Endothelial cell of umbilical vein (primary cell): Measurements from ENCODE around the gene DLST. TPM values are rescaled to one million over a fixed set of nuclear protein-coding genes. Genes with fewer than 3 reads are reported as not detected.

ENCODE experiments used
- BruUV-seq: library from RNA; stranded (reverse); fragments of 400-500 nt; replicated peaks from 2 replicates; lab custom pipeline; 2021; lab: Mats Ljungman, UMichigan
- CTCF ChIA-PET: fragments of 300-600, 350-600 bp; sonication (Branson Sonifier 250); formaldehyde crosslinking; loops from one replicate; lab custom pipeline; 2021; ENCODE audit warnings: antibody characterized with exemption, inconsistent platforms; lab: Charles Lee
- POLR2A ChIA-PET: fragments of 300-600, 350-600 bp; sonication (Branson Sonifier 250); formaldehyde crosslinking; loops from one replicate; lab custom pipeline; 2021; ENCODE audit warnings: antibody characterized with exemption, inconsistent platforms; lab: Charles Lee
- DNase-seq: peaks from one replicate; pipeline ENCODE4 v3.0.0-alpha.2; 2011; ENCODE audit warnings: low read depth, low spot score
- FAIRE-seq: peaks from 2 replicates; lab custom pipeline; 2011; peaks lifted over from hg19 to GRCh38; lab: Jason Lieb, UNC
- H2AFZ ChIP-seq: 2 replicates; pipeline ENCODE4 v1.6.0; 2012; ENCODE audit warnings: low read depth, low read length, control low read depth, inconsistent platforms
- H3K27ac ChIP-seq: 2 replicates; pipeline ENCODE4 v1.5.1; 2011; ENCODE audit warnings: low read depth, mild to moderate bottlenecking, control low read depth, low read length, moderate library complexity; ENCODE audit not compliant: insufficient read depth
- H3K27me3 ChIP-seq, 2 experiments: 2 replicates each; pipeline versions ENCODE4 v1.6.0 to v1.6.1; 2011; ENCODE audit warnings: low read length in 2 of 2, mixed read lengths in 1 of 2; ENCODE audit not compliant: control insufficient read depth in 2 of 2, insufficient read depth in 2 of 2
- H3K36me3 ChIP-seq, 2 experiments: 2 replicates in 1 of 2; 3 replicates in 1 of 2; pipeline ENCODE4 v1.5.1; 2011; ENCODE audit warnings: low read length in 2 of 2, mild to moderate bottlenecking in 1 of 2, moderate library complexity in 1 of 2; ENCODE audit not compliant: control insufficient read depth in 2 of 2, insufficient read depth in 2 of 2; ENCODE audit errors: extremely low read depth in 1 of 2
- H3K4me1 ChIP-seq: 3 replicates; pipeline ENCODE4 v1.5.1; 2011; ENCODE audit warnings: mild to moderate bottlenecking, low read length; ENCODE audit not compliant: control insufficient read depth, insufficient read depth; ENCODE audit errors: extremely low read depth
- H3K4me2 ChIP-seq: 2 replicates; pipeline ENCODE4 v1.6.1; 2011; ENCODE audit warnings: low read length, control low read depth, mixed read lengths; ENCODE audit not compliant: insufficient read depth
- H3K4me3 ChIP-seq, 3 experiments: fragments of 200-600 bp in 1 of 3; sonication (generic), shearing (Covaris generic) in 1 of 3; replicated peaks in 1 of 3; 2 replicates each; pipeline ENCODE4 v1.5.1; 2011 to 2016; ENCODE audit warnings: control low read depth in 3 of 3, low read length in 3 of 3, mild to moderate bottlenecking in 2 of 3, inconsistent platforms in 1 of 3, low read depth in 1 of 3, moderate library complexity in 1 of 3; ENCODE audit not compliant: insufficient read depth in 1 of 3
- H3K79me2 ChIP-seq: 2 replicates; pipeline ENCODE4 v1.6.0; 2012; ENCODE audit warnings: low read length, inconsistent platforms; ENCODE audit not compliant: control insufficient read depth, insufficient read depth
- H3K9ac ChIP-seq: replicated peaks from 2 replicates; pipeline ENCODE3; 2011; ENCODE audit warnings: low read length, control low read depth; ENCODE audit not compliant: insufficient read depth; ENCODE audit errors: extremely low read depth
- H3K9me1 ChIP-seq: replicated peaks from 3 replicates; pipeline ENCODE4 v1.6.0; 2011; ENCODE audit warnings: mild to moderate bottlenecking, low read length; ENCODE audit not compliant: control insufficient read depth, insufficient read depth; ENCODE audit errors: extremely low read depth
- H3K9me3 ChIP-seq: replicated peaks from 2 replicates; pipeline ENCODE4 v1.5.1; 2012; ENCODE audit warnings: low read length, inconsistent platforms; ENCODE audit not compliant: control insufficient read depth, insufficient read depth
- H4K20me1 ChIP-seq: replicated peaks from 2 replicates; pipeline ENCODE3; 2011; ENCODE audit warnings: mild to moderate bottlenecking, low read length; ENCODE audit not compliant: control insufficient read depth, insufficient read depth; ENCODE audit errors: extremely low read depth
- CTCF ChIP-seq, 2 donors: IDR thresholded peaks; 1 replicate in 1 of 2; 2 replicates in 1 of 2; pipeline ENCODE4 v1.5.1; 2011; ENCODE audit warnings: low read length in 2 of 2, mild to moderate bottlenecking in 2 of 2, moderate library complexity in 2 of 2, control low read depth in 1 of 2, inconsistent platforms in 1 of 2, low read depth in 1 of 2; ENCODE audit not compliant: insufficient read depth in 1 of 2; ENCODE audit errors: extremely low read depth in 1 of 2
- EZH2 ChIP-seq: IDR thresholded peaks from 2 replicates; pipeline ENCODE4 v1.6.1; 2012; ENCODE audit warnings: borderline replicate concordance, low read depth, mild to moderate bottlenecking, moderate library complexity, low read length, inconsistent platforms; ENCODE audit not compliant: severe bottlenecking
- FOS ChIP-seq: IDR thresholded peaks from 2 replicates; pipeline ENCODE4 v1.6.1; 2011; ENCODE audit warnings: mild to moderate bottlenecking, low read length, moderate library complexity, borderline replicate concordance; ENCODE audit not compliant: insufficient read depth
- GATA2 ChIP-seq: IDR thresholded peaks from 2 replicates; pipeline ENCODE4 v1.7.0; 2011; ENCODE audit warnings: low read depth, mild to moderate bottlenecking, moderate library complexity, mixed read lengths, low read length; ENCODE audit not compliant: insufficient read length, insufficient read depth
- JUN ChIP-seq: IDR thresholded peaks from 2 replicates; pipeline ENCODE4 v1.6.1; 2011; ENCODE audit warnings: borderline replicate concordance, low read depth; ENCODE audit not compliant: insufficient read length, insufficient read depth
- MAX ChIP-seq: IDR thresholded peaks from 2 replicates; pipeline ENCODE4 v1.6.1; 2011; ENCODE audit not compliant: insufficient read depth, insufficient read length
- MYC ChIP-seq: IDR thresholded peaks from one replicate; pipeline ENCODE4 v1.6.1; 2011; ENCODE audit warnings: mild to moderate bottlenecking, low read depth, low read length
- POLR2A ChIP-seq: IDR thresholded peaks from 2 replicates; pipeline ENCODE4 v1.6.1; 2012; ENCODE audit warnings: low read depth, mild to moderate bottlenecking, control low read depth, low read length
- POLR2AphosphoS5 ChIP-seq: IDR thresholded peaks from 2 replicates; pipeline ENCODE4 v1.6.1; 2012; ENCODE audit warnings: low read depth, mild to moderate bottlenecking, control low read depth, low read length, moderate library complexity; ENCODE audit not compliant: insufficient read depth
- dilution Hi-C: fragments of 300-500 bp; cut with MboI; formaldehyde crosslinking; loops from one replicate; pipeline ENCODE4 v1.15.0; 2019; ENCODE audit warnings: low sequenced_read_pairs; ENCODE audit not compliant: extremely low pct_ligation_motif_present
- intact Hi-C: fragments of 100-400 bp; cut with micrococcal nuclease; formaldehyde crosslinking; loops from one replicate; pipeline ENCODE4 v1.10.0; 2022
- polyA plus RNA-seq, 4 experiments: library from polyadenylated mRNA; depleted of rRNA in 3 of 4; stranded (reverse) in 3 of 4; unstranded in 1 of 4; fragments of >200 nt; gene quantifications; 2 replicates each; pipeline versions ENCODE4 v1.2.1 to v1.2.3, GENCODE V29; 2011 to 2012; ENCODE audit warnings: missing spikeins in 1 of 4
- total RNA-seq: library from RNA; stranded (reverse); gene quantifications from 2 replicates; pipeline ENCODE4 v1.2.3, GENCODE V29; 2021

DLST gene
- total and polyA plus RNA-seq, 2 donors (not counting 3 experiments of a cell fraction or from before 2014, with no cell fraction given) = 98.4 to 110 TPM

DNA sequence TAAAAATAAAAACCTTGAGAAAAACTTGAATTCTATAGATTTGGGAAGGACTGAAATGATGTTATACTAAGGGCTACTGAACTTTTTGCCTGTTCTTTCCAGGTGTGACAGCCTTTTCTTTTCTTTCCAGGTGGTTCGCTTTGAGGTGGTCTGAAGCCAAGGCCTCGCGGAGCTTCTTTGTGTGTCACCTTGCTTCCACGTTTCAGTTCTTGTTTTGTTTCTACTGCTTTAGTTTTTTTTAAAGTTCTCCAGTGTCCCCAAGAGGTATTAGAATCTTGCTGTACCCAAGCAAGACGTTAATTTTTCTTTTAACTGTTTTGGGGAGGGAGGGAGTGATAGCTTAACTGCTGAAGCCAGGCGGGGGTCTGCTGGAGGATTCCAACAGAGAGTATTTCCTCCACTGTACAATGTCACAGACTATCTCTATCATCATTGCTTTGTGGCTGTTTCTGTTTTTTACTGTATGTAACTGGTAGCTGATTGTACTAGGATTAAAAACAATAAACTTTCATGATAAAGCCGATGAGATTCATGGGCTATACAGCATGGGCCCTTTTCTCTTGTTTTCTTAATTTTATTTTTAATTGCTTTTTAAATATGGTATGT is 46.0 kb upstream of the DLST start:
- POLR2A ChIA-PET = interaction anchor here (0.6 kb wide), 1 partner anchor 825 kb away, joined by 3 read pairs; the partner anchor contains the start of gene TTLL5
- Histone ChIP-seq H3K27me3 (no peaks in the 10 kb centered on the region), H3K9ac (no peak overlapping the region), H3K4me2 (no peak overlapping the region), H3K79me2 (no peaks in the 10 kb centered on the region), H3K9me3 (no peaks in the 10 kb centered on the region), H4K20me1 (no peaks in the 10 kb centered on the region), H3K9me1 (no peaks in the 10 kb centered on the region), H3K36me3 (peaks cover 7 to 15% of the 10 kb centered on the region in 2 experiments), H2AFZ (no peak overlapping the region), H3K4me1 (peaks cover 11% of the 10 kb centered on the region), H3K4me3 (no peak overlapping the region), H3K27ac (no peak overlapping the region)
- TF ChIP-seq POLR2A (no peak), POLR2AphosphoS5 (no peak), EZH2 (no peak), MYC (no peak), FOS (no peak), GATA2 (no peak), JUN (no peak), MAX (no peak), CTCF (IDR thresholded peaks at IDR 0.05; ENCODE audit: extremely low read depth in 1 of 2, insufficient read depth in 1 of 2, low read depth in 1 of 2, low read length in 2 of 2) (no peak)
- DNase-seq (no peak), FAIRE-seq (no peak)
- CTCF ChIA-PET = interaction anchor here (1.0 to 1.5 kb wide), 3 partner anchors 17 to 227 kb away, joined by 3 to 7 read pairs (median 4); no protein-coding TSS in a partner anchor
- dilution Hi-C loops (no loop called here), intact Hi-C loops (no loop called here)
- TSS peak; percentile 50 for BruUV-seq
